ENCODE results near the gene MTMR12.

The MTMR12 gene, protein sequence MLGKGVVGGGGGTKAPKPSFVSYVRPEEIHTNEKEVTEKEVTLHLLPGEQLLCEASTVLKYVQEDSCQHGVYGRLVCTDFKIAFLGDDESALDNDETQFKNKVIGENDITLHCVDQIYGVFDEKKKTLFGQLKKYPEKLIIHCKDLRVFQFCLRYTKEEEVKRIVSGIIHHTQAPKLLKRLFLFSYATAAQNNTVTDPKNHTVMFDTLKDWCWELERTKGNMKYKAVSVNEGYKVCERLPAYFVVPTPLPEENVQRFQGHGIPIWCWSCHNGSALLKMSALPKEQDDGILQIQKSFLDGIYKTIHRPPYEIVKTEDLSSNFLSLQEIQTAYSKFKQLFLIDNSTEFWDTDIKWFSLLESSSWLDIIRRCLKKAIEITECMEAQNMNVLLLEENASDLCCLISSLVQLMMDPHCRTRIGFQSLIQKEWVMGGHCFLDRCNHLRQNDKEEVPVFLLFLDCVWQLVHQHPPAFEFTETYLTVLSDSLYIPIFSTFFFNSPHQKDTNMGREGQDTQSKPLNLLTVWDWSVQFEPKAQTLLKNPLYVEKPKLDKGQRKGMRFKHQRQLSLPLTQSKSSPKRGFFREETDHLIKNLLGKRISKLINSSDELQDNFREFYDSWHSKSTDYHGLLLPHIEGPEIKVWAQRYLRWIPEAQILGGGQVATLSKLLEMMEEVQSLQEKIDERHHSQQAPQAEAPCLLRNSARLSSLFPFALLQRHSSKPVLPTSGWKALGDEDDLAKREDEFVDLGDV

DNA sequence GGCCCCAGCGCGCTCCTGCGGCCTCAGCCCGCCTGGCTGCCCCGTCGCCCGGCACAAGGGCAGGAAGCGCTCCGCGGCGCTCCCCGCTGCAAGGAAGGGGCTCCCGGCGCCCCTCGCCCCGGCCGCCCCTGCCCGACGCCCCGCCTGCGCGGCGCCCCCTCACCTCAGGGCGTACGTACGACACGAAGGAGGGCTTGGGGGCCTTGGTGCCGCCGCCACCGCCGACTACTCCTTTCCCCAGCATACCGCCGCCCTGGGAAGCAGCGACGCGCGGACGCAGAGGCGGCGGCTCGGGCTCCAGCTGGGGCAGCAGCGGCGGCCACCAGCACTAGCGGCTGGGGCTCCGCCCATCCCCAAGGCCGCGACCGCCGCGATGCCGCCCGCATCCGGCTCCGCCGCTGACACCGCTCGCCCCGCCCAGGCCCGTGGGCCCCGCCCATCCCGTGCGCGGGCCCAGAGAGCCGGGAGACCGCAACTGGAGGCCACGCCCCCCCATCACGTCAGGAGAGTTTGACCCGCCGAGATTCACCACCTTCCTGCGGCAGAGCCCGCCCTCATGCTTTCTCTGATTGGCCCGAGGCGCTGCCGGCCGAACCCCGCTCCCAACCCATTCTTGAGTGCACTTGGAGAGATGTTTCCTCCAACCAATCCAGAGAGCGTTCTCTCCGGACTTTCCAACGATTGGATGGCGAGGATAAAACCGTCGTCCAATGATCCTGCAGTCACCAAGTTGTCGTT, at the start of gene MTMR12:
Gene MTMR12 (minus strand): TSS at position 345 of the 738 bp plus-strand sequence. CDS start 101 bp downstream, at position 244.
- Mint-ChIP-seq H3K27me3 (no peaks in the 10 kb centered on the region), H3K4me3 (peak within 1 kb of the TSS; percentile 88 to 95), H3K4me1 (peaks cover 27 to 45% of the 10 kb centered on the region in 2 donors), H3K27ac (peak within 1 kb of the TSS; percentile 93), H3K36me3 (peaks cover 14 to 30% of the 10 kb centered on the region in 2 donors), H3K9me3 (peaks cover 0 to 1% of the 10 kb centered on the region in 2 donors)
- DNase-seq, result peak; percentile 99
- peak; percentile 91 to 92 for ATAC-seq (replicated peaks)

DNA sequence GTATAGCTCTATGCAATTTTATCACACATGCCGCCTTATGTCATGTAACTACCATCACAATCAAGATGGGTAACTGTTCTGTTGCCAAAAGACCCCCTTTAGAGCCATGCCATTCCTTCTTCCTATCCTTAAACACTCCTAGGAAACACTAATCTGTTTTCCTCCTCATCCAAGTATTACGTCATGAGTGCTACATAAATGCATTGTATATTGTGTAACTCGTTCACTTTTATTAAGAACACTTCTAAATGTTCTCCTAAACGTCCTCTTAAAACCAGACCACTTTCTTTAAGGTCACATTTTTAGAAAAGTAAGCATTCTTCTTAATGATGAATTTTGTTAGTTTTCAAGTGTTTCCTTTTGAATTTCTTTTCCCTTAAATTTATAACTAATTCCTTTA, 49.8 kb upstream of the MTMR12 start:
- no peaks in the 10 kb centered on the region for H3K9me3 Mint-ChIP-seq
- no peaks in the 10 kb centered on the region for H3K27me3 Mint-ChIP-seq
- no peak overlapping the region for H3K27ac Mint-ChIP-seq
- no peak overlapping the region for H3K4me3 Mint-ChIP-seq
- no peaks in the 10 kb centered on the region for H3K4me1 Mint-ChIP-seq
- no peak for DNase-seq
- peaks cover 19 to 36% of the 10 kb centered on the region in 2 donors for H3K36me3 Mint-ChIP-seq
- no peak for ATAC-seq (replicated peaks)

DNA sequence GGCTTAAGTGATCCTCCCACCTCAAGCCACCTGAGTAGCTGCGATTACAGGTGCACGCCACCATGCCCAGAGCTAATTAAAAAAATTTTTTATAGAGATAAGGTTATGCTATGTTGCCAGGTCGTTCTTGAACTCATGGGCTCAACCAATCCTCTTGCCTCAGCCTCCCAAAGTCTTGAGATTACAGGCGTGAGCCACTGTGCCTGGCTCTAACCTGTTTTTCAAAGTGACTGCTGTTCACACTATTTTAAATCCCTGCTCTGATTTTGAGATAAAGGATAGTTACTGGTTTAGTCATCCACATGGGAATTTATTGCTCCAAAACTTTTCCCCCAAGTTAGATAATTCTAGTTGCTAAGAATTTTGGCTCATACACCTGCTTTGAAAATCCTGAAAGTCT, 48.2 kb upstream of the MTMR12 start:
- ATAC-seq (replicated peaks) (no peak), DNase-seq (no peak)
- no peaks in the 10 kb centered on the region for H3K9me3 Mint-ChIP-seq
- H3K36me3 Mint-ChIP-seq, result peaks cover 17 to 40% of the 10 kb centered on the region in 2 donors
- H3K27ac Mint-ChIP-seq, result no peak overlapping the region
- no peaks in the 10 kb centered on the region for H3K27me3 Mint-ChIP-seq
- H3K4me1 Mint-ChIP-seq, result no peaks in the 10 kb centered on the region
- H3K4me3 Mint-ChIP-seq, result no peak overlapping the region

DNA sequence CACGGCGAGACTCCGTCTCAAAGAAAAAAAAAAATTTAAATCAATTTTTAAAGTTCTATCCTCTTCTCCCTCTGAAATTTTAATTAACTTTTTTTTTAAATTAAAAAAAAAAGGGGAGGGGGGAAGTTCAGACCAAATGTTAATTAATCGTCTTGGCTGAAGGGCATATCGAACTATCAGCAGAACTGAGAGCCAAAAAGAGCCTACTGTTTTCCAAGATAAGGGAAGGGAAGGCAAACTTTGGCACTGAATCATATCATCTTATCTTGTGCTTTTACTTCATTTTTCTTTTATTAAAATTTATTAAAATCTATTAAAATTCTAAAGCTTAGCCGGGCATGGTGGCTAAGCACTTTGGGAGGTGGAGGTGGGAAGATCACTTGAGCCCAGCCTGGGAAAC, 45.9 kb upstream of the MTMR12 start:
- Mint-ChIP-seq H3K27ac (no peak overlapping the region), H3K4me1 (no peaks in the 10 kb centered on the region), H3K36me3 (peaks cover 18 to 44% of the 10 kb centered on the region in 2 donors), H3K27me3 (no peaks in the 10 kb centered on the region), H3K4me3 (no peak overlapping the region), H3K9me3 (no peaks in the 10 kb centered on the region)
- DNase-seq (no peak), ATAC-seq (replicated peaks) (no peak)

DNA sequence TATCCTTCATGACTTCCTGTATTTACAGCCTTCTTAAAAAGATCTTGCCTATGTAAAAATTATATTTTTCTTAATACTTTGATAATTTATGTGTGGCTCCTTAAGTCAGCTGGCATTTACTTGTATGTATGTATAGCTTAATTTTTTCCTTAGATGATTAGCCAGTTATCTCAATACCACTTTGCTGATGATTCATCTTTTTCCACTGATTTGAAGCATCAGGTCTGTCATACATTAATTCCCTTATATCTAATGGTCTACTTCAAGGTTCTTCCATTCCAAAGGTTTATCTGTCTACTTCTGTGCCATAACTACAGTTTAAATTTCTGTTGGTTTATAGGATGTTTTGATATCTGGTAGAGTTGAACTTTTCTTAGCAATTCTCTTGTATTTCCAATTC, 44.9 kb upstream of the MTMR12 start:
- Mint-ChIP-seq H3K27me3 (no peaks in the 10 kb centered on the region), H3K36me3 (peaks cover 16 to 36% of the 10 kb centered on the region in 2 donors), H3K27ac (no peak overlapping the region), H3K9me3 (no peaks in the 10 kb centered on the region), H3K4me3 (no peak overlapping the region), H3K4me1 (no peaks in the 10 kb centered on the region)
- DNase-seq, result no peak
- ATAC-seq (replicated peaks), result no peak

DNA sequence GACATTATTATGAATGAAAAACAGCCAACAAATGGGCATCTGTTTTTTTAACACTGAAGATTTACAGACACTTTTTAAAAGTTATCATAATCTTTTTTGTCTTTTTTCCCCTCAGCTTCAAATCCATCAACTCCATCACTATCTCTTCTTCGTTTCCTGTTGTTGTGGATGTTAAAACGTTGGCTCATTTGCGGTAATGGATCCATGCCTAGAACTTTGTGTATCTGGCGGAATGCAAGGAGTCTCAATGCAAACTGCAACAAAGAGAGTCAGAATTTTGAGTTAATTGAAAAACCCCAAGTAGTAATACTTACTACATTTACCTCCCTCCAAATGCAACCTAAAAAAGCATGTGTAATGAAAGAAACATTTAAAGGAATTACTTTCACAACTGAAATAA, 42.9 kb upstream of the MTMR12 start:
- no peak for DNase-seq
- ATAC-seq (replicated peaks), result no peak
- Mint-ChIP-seq H3K4me3 (no peak overlapping the region), H3K4me1 (no peaks in the 10 kb centered on the region), H3K9me3 (no peaks in the 10 kb centered on the region), H3K27me3 (no peaks in the 10 kb centered on the region), H3K36me3 (peaks cover 10 to 25% of the 10 kb centered on the region in 2 donors), H3K27ac (no peak overlapping the region)

DNA sequence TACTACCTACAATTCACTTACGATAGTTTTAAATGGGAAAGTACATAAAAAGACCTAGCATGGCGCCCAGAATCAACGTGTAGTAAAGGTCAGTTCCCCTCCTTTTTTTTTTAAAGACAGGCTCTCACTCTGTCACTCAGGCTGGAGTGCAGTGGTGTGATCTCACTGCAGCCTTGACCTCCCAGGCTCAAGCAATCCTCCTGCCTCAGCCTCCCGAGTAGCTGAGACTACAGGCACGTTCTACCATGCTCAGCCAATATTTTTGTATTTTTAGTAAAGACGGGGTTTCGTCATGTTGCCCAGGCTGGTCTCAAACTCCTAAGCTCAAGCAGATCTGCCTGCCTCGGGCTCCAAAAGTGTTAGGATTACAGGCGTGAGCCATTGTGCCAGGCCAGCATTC, 40.7 kb upstream of the MTMR12 start:
- Mint-ChIP-seq H3K27me3 (no peaks in the 10 kb centered on the region), H3K4me1 (no peaks in the 10 kb centered on the region), H3K36me3 (peaks cover 10 to 18% of the 10 kb centered on the region in 2 donors), H3K27ac (no peak overlapping the region), H3K4me3 (no peak overlapping the region), H3K9me3 (no peaks in the 10 kb centered on the region)
- ATAC-seq (replicated peaks), result no peak
- DNase-seq, result no peak

DNA sequence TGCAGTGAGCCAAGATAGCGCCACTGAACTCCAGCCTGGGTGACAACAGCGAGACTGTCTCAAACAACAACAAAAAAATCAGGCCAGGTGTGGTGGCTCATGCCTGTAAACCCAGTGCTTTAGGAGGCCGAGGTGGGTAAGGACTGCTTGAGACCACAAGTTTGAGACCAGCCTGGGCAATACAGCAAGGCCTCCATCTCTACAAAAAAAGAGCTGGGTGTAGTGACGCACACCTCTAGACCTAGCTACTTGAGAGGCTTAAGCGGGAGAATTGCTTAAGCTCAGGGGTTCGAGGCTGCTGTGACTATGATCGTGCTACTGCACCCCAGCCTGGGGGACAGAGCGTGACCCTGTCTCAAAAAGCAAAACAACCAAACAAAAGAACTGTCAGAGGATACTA, 39.9 kb upstream of the MTMR12 start:
- ATAC-seq (replicated peaks), result no peak
- DNase-seq, result no peak
- Mint-ChIP-seq H3K4me3 (no peak overlapping the region), H3K27ac (peak overlapping the region; percentile 47), H3K27me3 (no peaks in the 10 kb centered on the region), H3K9me3 (peaks cover 0 to 2% of the 10 kb centered on the region in 2 donors), H3K36me3 (peaks cover 8 to 18% of the 10 kb centered on the region in 2 donors), H3K4me1 (no peaks in the 10 kb centered on the region)

DNA sequence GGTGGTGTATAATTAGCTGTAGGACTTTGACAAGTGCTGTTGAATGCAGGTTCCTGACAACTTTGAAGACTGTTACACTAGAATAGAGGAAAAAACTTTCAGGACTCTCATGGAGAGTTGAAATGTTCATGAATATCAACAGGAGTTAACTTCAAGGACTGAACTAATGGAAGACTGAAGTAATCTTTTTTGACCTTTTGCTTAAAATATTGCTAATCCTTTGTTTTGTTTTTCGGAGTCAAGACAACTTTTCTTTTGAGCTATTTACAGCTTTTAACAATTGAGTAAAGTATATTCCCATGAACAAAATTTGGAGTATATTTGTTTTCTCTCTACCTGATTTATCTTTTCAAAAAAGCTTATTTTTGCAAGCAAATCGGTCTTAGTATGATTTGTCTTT, 34.1 kb upstream of the MTMR12 start:
- DNase-seq (no peak), ATAC-seq (replicated peaks) (no peak)
- Mint-ChIP-seq H3K36me3 (peaks cover 6% of the 10 kb centered on the region in 2 donors), H3K27ac (no peak overlapping the region), H3K4me1 (no peaks in the 10 kb centered on the region), H3K27me3 (no peaks in the 10 kb centered on the region), H3K9me3 (peaks cover 0 to 5% of the 10 kb centered on the region in 2 donors), H3K4me3 (no peak overlapping the region)

DNA sequence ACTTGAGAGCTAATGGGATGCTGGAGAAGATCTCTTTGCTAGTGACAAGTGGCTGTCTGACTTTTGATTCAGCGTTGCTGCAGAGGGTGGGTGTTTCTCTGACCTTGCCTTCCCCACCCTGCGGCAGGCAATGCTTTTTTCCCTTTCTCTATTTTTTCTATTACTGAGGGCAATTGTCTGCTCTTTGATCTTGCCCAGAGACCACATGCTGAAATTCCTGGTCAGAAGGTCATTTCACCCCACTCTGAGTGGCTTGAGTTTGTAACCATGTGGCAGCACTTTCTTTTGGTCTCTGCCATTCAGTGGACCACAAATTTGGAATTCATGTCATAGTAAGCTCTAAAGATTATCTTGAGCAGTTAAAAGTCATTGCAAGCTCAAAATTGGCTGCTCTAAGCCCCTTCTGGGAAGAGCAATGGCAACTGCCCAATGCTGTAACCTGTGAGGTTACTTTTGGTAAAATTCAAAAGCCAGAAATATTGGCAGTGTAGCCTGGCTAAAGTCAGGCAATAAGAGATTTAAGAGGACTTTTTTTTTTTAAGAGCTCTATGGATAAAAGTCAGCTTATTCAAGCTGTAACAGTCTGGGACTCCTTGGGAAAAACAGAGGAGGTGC, 30.4 kb upstream of the MTMR12 start:
- Mint-ChIP-seq H3K4me3 (no peak overlapping the region), H3K4me1 (no peaks in the 10 kb centered on the region), H3K27ac (no peak overlapping the region), H3K9me3 (peaks cover 4 to 8% of the 10 kb centered on the region in 2 donors), H3K27me3 (no peaks in the 10 kb centered on the region), H3K36me3 (peaks cover 6 to 10% of the 10 kb centered on the region in 2 donors)
- DNase-seq, result no peak
- ATAC-seq (replicated peaks), result no peak

DNA sequence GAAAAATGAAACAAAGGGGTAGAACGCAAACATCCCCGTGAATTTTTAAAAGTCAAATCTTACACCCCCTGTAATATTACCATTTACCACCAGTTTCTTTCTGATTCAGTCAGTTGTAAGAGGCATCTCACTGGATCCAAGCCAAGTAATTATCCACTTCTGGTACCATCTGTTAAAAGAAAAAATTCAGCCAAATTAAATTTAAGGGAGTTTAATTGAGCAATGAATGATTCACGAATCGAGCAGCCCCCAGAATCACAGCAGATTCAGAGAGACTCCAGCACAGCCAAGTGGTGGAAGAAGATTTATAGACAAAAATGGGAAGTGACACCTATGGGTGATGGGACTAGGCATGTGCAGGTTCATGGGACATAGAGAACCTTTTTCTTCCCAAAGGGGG, 29.9 kb upstream of the MTMR12 start:
- Mint-ChIP-seq H3K4me1 (no peaks in the 10 kb centered on the region), H3K4me3 (no peak overlapping the region), H3K36me3 (peaks cover 6 to 7% of the 10 kb centered on the region in 2 donors), H3K27ac (no peak overlapping the region), H3K9me3 (peaks cover 4 to 5% of the 10 kb centered on the region in 2 donors), H3K27me3 (no peaks in the 10 kb centered on the region)
- DNase-seq (no peak), ATAC-seq (replicated peaks) (no peak)

DNA sequence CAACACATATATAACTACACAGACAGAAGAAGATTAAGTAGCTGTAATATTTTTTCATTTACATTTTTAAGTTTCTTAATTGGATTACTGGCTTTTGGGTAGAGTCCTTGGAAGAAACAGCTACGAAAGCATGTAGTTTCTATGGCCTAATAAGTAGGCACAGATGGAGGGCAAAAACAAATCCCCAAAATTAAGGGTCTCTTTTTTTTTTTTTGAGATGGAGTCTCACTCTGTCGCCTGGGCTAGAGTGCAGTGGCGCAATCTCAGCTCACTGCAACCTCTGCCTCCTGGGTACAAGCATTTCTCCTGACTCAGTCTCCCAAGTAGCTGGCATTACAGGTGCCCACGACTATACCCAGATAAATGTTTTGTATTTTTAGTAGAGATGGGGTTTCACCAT, 27.1 kb upstream of the MTMR12 start:
- no peak for DNase-seq
- peaks cover 0 to 4% of the 10 kb centered on the region in 2 donors for H3K36me3 Mint-ChIP-seq
- ATAC-seq (replicated peaks), result no peak
- H3K9me3 Mint-ChIP-seq, result peaks cover 3 to 4% of the 10 kb centered on the region in 2 donors
- H3K4me1 Mint-ChIP-seq, result no peaks in the 10 kb centered on the region
- no peak overlapping the region for H3K4me3 Mint-ChIP-seq
- H3K27me3 Mint-ChIP-seq, result no peaks in the 10 kb centered on the region
- no peak overlapping the region for H3K27ac Mint-ChIP-seq

DNA sequence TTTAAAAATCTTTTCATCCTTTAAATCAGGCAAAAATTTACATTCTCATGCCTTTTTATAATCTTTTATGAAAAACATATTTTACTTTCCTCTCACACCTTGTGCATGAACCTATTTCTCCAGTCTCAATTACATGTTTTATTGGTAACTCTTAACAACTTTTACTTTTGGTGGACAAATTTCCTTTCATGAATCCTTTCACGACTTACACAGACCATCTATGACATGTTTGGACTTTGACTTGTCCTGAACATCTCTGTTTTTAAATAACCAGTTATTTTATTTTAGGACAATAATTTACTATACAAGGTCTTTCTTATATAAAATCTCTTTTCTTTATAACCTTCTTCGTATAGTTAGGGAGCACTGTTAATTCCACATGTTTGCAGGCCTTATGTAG, 26.5 kb upstream of the MTMR12 start:
- no peaks in the 10 kb centered on the region for H3K4me1 Mint-ChIP-seq
- no peak overlapping the region for H3K27ac Mint-ChIP-seq
- H3K9me3 Mint-ChIP-seq, result peaks cover 3 to 4% of the 10 kb centered on the region in 2 donors
- ATAC-seq (replicated peaks) (no peak), DNase-seq (no peak)
- no peaks in the 10 kb centered on the region for H3K27me3 Mint-ChIP-seq
- no peak overlapping the region for H3K4me3 Mint-ChIP-seq
- peaks cover 0 to 4% of the 10 kb centered on the region in 2 donors for H3K36me3 Mint-ChIP-seq

DNA sequence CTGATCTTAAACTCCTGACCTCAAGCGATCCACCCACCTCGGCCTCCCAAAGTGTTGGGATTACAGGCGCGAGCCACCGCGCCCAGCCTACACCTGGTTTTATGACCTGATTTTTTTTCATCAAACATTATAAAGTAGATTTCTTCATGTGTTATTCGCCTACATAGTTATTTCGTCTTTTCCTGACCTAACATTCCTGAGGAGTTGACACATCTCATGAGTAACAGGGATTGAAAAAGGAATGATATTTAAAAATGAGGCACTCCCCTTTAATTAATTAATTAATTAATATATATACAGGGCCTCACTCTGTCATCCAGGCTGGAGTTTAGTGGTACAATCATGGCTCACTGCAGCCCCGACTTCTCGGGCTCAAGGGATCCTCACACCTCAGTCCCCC, 20.2 kb upstream of the MTMR12 start:
- Mint-ChIP-seq H3K9me3 (no peaks in the 10 kb centered on the region), H3K4me3 (no peak overlapping the region), H3K27me3 (no peaks in the 10 kb centered on the region), H3K27ac (no peak overlapping the region), H3K36me3 (no peaks in the 10 kb centered on the region), H3K4me1 (peaks cover 0 to 2% of the 10 kb centered on the region in 2 donors)
- DNase-seq (no peak), ATAC-seq (replicated peaks) (no peak)
